22Rv1 (cell line): ENCODE results near the gene HDLBP.

ENCODE experiments used
- CTCF ChIP-seq: fragments of 450-650 bp; IDR thresholded peaks from 2 replicates; pipeline ENCODE4 v1.5.1; 2017; ENCODE audit warnings: mild to moderate bottlenecking
- ZFX ChIP-seq: fragments of 450-650 bp; IDR thresholded peaks from 2 replicates; pipeline ENCODE4 v1.6.1; 2017; ENCODE audit warnings: antibody characterized with exemption, borderline replicate concordance

GRCh38 chr2:241274127-241274526 is 41.3 kb downstream of the HDLBP start:
- TF ChIP-seq CTCF (no peak), ZFX (no peak)
